ENCODE measurements around the gene PRPSAP2.

DNA sequence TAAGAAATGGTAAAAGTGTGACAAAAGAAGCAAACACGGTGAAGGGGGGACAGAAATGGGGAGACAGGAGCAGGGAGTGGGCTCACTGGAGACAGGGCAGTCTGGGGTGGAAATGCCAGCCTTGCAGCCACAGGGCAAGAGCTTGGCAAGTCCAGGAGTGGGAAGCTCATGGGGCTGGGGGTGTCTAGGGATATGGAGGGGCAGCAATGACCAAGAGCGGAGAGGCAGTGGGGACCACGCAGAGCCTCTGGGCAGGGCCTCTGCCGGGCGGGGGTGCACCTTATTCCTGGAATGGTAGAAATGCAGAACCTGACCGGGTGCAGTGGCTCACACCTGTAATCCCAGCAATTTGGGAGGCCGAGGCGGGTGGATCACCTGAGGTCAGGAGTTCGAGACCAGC, 106.6 kb downstream of the PRPSAP2 start:
- TF ChIP-seq, protein P1, sequence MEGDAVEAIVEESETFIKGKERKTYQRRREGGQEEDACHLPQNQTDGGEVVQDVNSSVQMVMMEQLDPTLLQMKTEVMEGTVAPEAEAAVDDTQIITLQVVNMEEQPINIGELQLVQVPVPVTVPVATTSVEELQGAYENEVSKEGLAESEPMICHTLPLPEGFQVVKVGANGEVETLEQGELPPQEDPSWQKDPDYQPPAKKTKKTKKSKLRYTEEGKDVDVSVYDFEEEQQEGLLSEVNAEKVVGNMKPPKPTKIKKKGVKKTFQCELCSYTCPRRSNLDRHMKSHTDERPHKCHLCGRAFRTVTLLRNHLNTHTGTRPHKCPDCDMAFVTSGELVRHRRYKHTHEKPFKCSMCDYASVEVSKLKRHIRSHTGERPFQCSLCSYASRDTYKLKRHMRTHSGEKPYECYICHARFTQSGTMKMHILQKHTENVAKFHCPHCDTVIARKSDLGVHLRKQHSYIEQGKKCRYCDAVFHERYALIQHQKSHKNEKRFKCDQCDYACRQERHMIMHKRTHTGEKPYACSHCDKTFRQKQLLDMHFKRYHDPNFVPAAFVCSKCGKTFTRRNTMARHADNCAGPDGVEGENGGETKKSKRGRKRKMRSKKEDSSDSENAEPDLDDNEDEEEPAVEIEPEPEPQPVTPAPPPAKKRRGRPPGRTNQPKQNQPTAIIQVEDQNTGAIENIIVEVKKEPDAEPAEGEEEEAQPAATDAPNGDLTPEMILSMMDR (IDR thresholded peaks at IDR 0.05), result no peak
- no peak for TF ChIP-seq POLR2A (IDR thresholded peaks at IDR 0.05)

Data from testis (tissue), 2 donors.